Lung (tissue), 13 donors: ENCODE data around the gene FOXP4. TPM values are rescaled to one million over a fixed set of nuclear protein-coding genes. Genes with fewer than 3 reads are reported as not detected.

ENCODE experiments used
- ATAC-seq: fragments of 200-7000 bp; cut with Tn5 transposase; one replicate; pipeline ENCODE4 v1.9.1; 2020; ENCODE audit warnings: moderate number of reproducible peaks; ENCODE audit not compliant: insufficient read depth, low FRiP score
- DNase-seq, 3 donors: peaks; one replicate each; pipeline ENCODE4 v3.0.0-alpha.2; 2013 to 2017
- H3K27ac ChIP-seq, 2 donors: one replicate each; pipeline ENCODE4 v1.5.1; 2013; ENCODE audit warnings: mild to moderate bottlenecking in 2 of 2, moderate library complexity in 2 of 2, control low read depth in 1 of 2, inconsistent platforms in 1 of 2, low read depth in 1 of 2, low read length in 1 of 2
- H3K27me3 ChIP-seq, 3 donors: one replicate each; pipeline ENCODE4 v1.5.1; 2013; ENCODE audit warnings: low read length in 2 of 3; ENCODE audit not compliant: control insufficient read depth in 3 of 3, insufficient read depth in 3 of 3
- H3K36me3 ChIP-seq, 4 donors: one replicate each; pipeline ENCODE4 v1.5.1; 2013; ENCODE audit warnings: low read length in 4 of 4, mild to moderate bottlenecking in 1 of 4, moderate library complexity in 1 of 4; ENCODE audit not compliant: control insufficient read depth in 4 of 4, insufficient read depth in 4 of 4
- H3K4me1 ChIP-seq, 5 donors: one replicate each; pipeline ENCODE4 v1.5.1; 2013; ENCODE audit warnings: low read length in 5 of 5, mild to moderate bottlenecking in 2 of 5, moderate library complexity in 1 of 5; ENCODE audit not compliant: control insufficient read depth in 5 of 5, insufficient read depth in 5 of 5
- H3K4me3 ChIP-seq: one replicate; pipeline ENCODE4 v1.5.1; 2013; ENCODE audit warnings: mild to moderate bottlenecking, control low read depth, moderate library complexity
- H3K9ac ChIP-seq, 2 donors: one replicate each; pipeline ENCODE4 v1.5.1; 2013; ENCODE audit warnings: low read length in 2 of 2, control low read depth in 1 of 2; ENCODE audit not compliant: insufficient read depth in 1 of 2
- H3K9me3 ChIP-seq, 4 donors: one replicate each; pipeline ENCODE4 v1.5.1; 2013; ENCODE audit warnings: low read length in 3 of 4, mild to moderate bottlenecking in 1 of 4, moderate library complexity in 1 of 4; ENCODE audit not compliant: control insufficient read depth in 4 of 4, insufficient read depth in 3 of 4
- WGBS, 2 donors: extraction: QIAGEN DNeasy Blood & Tissue Kit; methylation state at CpG; one replicate each; pipeline ENCODE4 v1.1.7; 2013; 5-methylcytosine and 5-hydroxymethylcytosine counted together
- polyA plus RNA-seq, 2 donors: library from polyadenylated mRNA; stranded (reverse); fragments of 200-250 nt; gene quantifications; one replicate each; pipeline ENCODE4 v1.2.1, GENCODE V29; 2013
- small RNA-seq: library from RNA; depleted of rRNA; stranded (forward); fragments of <200 nt; gene quantifications from one replicate; pipeline ENCODE3, GENCODE V24; 2014; ENCODE audit warnings: low replicate concordance
- total RNA-seq, 2 donors: library from RNA; depleted of rRNA in 1 of 2; stranded (reverse); fragments of >200 nt in 1 of 2; gene quantifications; one replicate each; pipeline ENCODE4 v1.2.1, GENCODE V29; 2014 to 2021
- TF ChIP-seq, protein P1 (sequence below): IDR thresholded peaks from 2 replicates; pipeline ENCODE4 v1.5.1; 2012; ENCODE audit warnings: mild to moderate bottlenecking; ENCODE audit errors: control extremely low read depth, extremely low read depth
- donor health status: control.
- donor health status: control.
- donor health status: Bipolar disorder and iron deficiency.
- donor health status: healthy.
- donor health status: DM: yes; HTN: yes; CAD: no.

FOXP4 gene
- total and polyA plus RNA-seq, 4 donors = 12.8 to 35.0 (median 22.2) TPM

DNA sequence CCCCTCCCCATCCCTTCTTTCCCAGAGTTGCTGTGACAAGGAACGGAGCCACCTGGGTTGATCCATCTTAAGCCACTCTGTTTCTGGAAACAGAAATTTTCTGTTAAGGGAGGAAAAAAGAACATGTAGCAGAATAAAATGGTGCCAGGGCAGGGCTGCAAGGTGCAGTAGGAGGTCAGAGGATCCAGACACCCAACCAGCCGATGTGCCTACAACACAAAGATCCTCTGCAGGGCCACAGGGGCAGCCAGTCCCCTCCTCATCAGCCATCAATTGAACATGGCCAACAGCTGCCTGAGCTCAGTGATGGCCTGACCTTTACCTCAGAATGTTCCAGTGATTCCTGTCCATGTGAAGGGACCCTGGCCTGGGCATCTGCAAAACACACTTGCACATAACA lies 103.9 kb downstream of the FOXP4 start:
- no peak for ATAC-seq

DNA sequence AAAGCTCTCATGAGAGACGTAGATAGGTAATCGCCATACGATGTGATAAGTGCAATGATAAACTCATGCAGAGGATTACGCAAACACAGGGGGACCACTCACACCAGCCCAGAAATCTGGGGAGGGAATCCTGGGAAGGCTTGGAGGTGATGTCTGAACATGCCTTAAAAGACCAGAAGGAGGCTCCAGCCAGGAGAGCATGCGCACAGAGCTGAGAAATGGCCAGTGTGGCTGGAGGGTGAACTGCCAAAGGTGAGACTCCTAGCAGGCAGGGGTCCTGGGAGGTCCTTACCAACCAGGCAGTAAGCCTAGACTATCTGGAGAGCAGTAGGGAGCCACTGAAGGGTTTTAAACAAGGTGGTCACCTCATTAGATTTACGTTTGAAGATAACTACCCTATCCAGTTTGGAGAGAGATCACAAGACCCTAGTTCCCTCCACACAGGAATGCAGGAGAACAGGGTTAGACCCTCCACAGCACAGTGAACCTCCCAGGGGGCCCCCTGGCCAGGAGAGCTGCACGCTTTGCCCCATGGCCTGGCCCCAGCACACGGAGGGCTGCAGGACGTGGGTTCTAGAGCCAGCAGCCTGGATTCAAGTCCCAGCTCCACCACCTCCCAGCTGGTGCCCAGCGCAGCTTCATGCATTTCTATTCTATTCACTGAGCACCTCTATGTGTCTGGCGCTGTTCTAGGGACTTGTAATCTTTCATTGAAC lies 105.2 kb downstream of the FOXP4 start:
- H3K27me3 ChIP-seq = no peaks in the 10 kb centered on the region
- peaks cover 0 to 57% (median 19%) of the 10 kb centered on the region in 4 donors for H3K36me3 ChIP-seq
- ATAC-seq (no peak), DNase-seq (no peak)
- TF ChIP-seq, protein P1, sequence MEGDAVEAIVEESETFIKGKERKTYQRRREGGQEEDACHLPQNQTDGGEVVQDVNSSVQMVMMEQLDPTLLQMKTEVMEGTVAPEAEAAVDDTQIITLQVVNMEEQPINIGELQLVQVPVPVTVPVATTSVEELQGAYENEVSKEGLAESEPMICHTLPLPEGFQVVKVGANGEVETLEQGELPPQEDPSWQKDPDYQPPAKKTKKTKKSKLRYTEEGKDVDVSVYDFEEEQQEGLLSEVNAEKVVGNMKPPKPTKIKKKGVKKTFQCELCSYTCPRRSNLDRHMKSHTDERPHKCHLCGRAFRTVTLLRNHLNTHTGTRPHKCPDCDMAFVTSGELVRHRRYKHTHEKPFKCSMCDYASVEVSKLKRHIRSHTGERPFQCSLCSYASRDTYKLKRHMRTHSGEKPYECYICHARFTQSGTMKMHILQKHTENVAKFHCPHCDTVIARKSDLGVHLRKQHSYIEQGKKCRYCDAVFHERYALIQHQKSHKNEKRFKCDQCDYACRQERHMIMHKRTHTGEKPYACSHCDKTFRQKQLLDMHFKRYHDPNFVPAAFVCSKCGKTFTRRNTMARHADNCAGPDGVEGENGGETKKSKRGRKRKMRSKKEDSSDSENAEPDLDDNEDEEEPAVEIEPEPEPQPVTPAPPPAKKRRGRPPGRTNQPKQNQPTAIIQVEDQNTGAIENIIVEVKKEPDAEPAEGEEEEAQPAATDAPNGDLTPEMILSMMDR = no peak
- no peak overlapping the region for H3K27ac ChIP-seq
- H3K9ac ChIP-seq = no peak overlapping the region
- WGBS, 2 donors = 79% methylated on average over 11 of the region's 11 CpGs
- no peaks in the 10 kb centered on the region for H3K9me3 ChIP-seq
- H3K4me3 ChIP-seq = no peak overlapping the region
- peaks cover 0 to 70% (median 22%) of the 10 kb centered on the region in 5 donors for H3K4me1 ChIP-seq

More for the DNA sequence above, 103.9 kb downstream of the FOXP4 start:
- Histone ChIP-seq H3K9ac (no peak overlapping the region), H3K4me1 (peaks cover 0 to 69% (median 19%) of the 10 kb centered on the region in 5 donors), H3K9me3 (no peaks in the 10 kb centered on the region), H3K4me3 (no peak overlapping the region), H3K36me3 (peaks cover 0 to 66% (median 19%) of the 10 kb centered on the region in 4 donors), H3K27me3 (no peaks in the 10 kb centered on the region), H3K27ac (no peak overlapping the region)
- TF ChIP-seq, protein P1 = no peak
- WGBS, 2 donors = 95 to 97% methylated on average over 2 of the region's 2 CpGs
- no peak for DNase-seq

Small RNAs within 50 kb of the gene (small RNA-seq; reads per million reads assigned to genes)
- gene MIR4641 = not detected

Other genes with a start within 250 kb of the FOXP4 start
- not detected for gene NCR2, start 210.8 kb upstream of the FOXP4 start, total RNA-seq
- gene NCR2, start 210.8 kb upstream of the FOXP4 start, polyA plus RNA-seq = not detected
- gene MDFI, start 92.1 kb downstream of the FOXP4 start, total RNA-seq = 10 to 100 TPM; 22.1 to 36.4 TPM
- gene MDFI, start 92.1 kb downstream of the FOXP4 start, polyA plus RNA-seq = 10 to 100 TPM; 16.4 to 21.8 TPM
- gene TFEB, start 189.2 kb downstream of the FOXP4 start, total RNA-seq = 10 to 100 TPM; 13.3 to 38.4 TPM
- 10 to 100 TPM; 23.1 to 32.5 TPM for gene TFEB, start 189.2 kb downstream of the FOXP4 start, polyA plus RNA-seq
- gene PGC, start 201.0 kb downstream of the FOXP4 start, total RNA-seq = 100 to 1,000 TPM in 1 of 2 donors, 10 to 100 TPM in 1; 19.2 to 586 TPM
- gene PGC, start 201.0 kb downstream of the FOXP4 start, polyA plus RNA-seq = 1,000 to 10,000 TPM in 1 of 2 donors, 100 to 1,000 TPM in 1; 348 to 1,394 TPM
- gene FRS3, start 233.5 kb downstream of the FOXP4 start, total RNA-seq = 10 to 100 TPM in 1 of 2 donors, 1 to 10 TPM in 1; 7.3 to 11.2 TPM
- 1 to 10 TPM; 3.7 to 6.5 TPM for gene FRS3, start 233.5 kb downstream of the FOXP4 start, polyA plus RNA-seq
- gene PRICKLE4, start 234.4 kb downstream of the FOXP4 start, total RNA-seq = 1 to 10 TPM; 6.9 TPM
- 1 to 10 TPM; 2.9 to 4.1 TPM for gene PRICKLE4, start 234.4 kb downstream of the FOXP4 start, polyA plus RNA-seq
- gene TOMM6, start 241.3 kb downstream of the FOXP4 start, total RNA-seq = 100 to 1,000 TPM in 1 of 2 donors, 10 to 100 TPM in 1; 43.5 to 172 TPM
- gene TOMM6, start 241.3 kb downstream of the FOXP4 start, polyA plus RNA-seq = 100 to 1,000 TPM; 236 to 313 TPM